Activated CD8-positive, alpha-beta memory T cell treated with anti-CD3 and anti-CD28 coated beads for 48 hours (primary cell): Measurements from ENCODE around the gene GUCY2D.
"Not testable (repeated sequence)": the region's sequence is repeated elsewhere in the genome, so short reads cannot be mapped to it uniquely, and the experiment has no call there.

Experiments
- DNase-seq, 3 experiments: peaks; one replicate each; pipeline ENCODE4 v3.0.0-alpha.2; 2020; ENCODE audit warnings: low read depth in 2 of 3, low spot score in 2 of 3

GUCY2D gene

GRCh38 chr17:8044819-8045810, 42.7 kb downstream of the GUCY2D start:
- no peak for DNase-seq

- no peak for DNase-seq
These were observed 44.0 kb downstream of the GUCY2D start for GRCh38 chr17:8046306-8046928.

- DNase-seq, result no peak
These were observed 44.7 kb downstream of the GUCY2D start for GRCh38 chr17:8046929-8047768.

GRCh38 chr17:8047769-8048110, 45.3 kb downstream of the GUCY2D start:
- DNase-seq, result no peak

GRCh38 chr17:8048236-8048635, 45.8 kb downstream of the GUCY2D start:
- no peak for DNase-seq

GRCh38 chr17:8048736-8049135, 46.3 kb downstream of the GUCY2D start:
- DNase-seq, result no peak

GRCh38 chr17:8051831-8052230, 49.4 kb downstream of the GUCY2D start:
- no peak for DNase-seq

GRCh38 chr17:8052256-8053252, 50.1 kb downstream of the GUCY2D start:
- no peak for DNase-seq

- no peak for DNase-seq
These were observed 51.2 kb downstream of the GUCY2D start for GRCh38 chr17:8053600-8053999.

- no peak for DNase-seq
These were observed 53.4 kb downstream of the GUCY2D start for GRCh38 chr17:8055851-8056231.

GRCh38 chr17:8056232-8056975, 54.0 kb downstream of the GUCY2D start:
- DNase-seq, result no peak

- DNase-seq, result no peak
These were observed 54.7 kb downstream of the GUCY2D start for GRCh38 chr17:8056976-8057625.

- no peak for DNase-seq
These were observed 55.3 kb downstream of the GUCY2D start for GRCh38 chr17:8057691-8058114.

- no peak for DNase-seq
These were observed 56.7 kb downstream of the GUCY2D start for GRCh38 chr17:8059131-8059530.

- DNase-seq, result peak in 1 of 3 experiments; percentile 51
These were observed 57.9 kb downstream of the GUCY2D start for GRCh38 chr17:8060274-8060673.

GRCh38 chr17:8061851-8062250, 59.4 kb downstream of the GUCY2D start:
- not testable (repeated sequence) for DNase-seq

- no peak for DNase-seq
These were observed 60.0 kb downstream of the GUCY2D start for GRCh38 chr17:8062435-8062806.

GRCh38 chr17:8062807-8063483, 60.5 kb downstream of the GUCY2D start:
- no peak for DNase-seq
